SIG-M5 (cell line): Measurements from ENCODE around the gene SHROOM3.
"Not testable (repeated sequence)": the region's sequence is repeated elsewhere in the genome, so short reads cannot be mapped to it uniquely, and the experiment has no call there.

ENCODE experiments used
- DNase-seq: peaks from one replicate; lab custom pipeline; 2025; lab: John Stamatoyannopoulos, UW

The SHROOM3 gene

GRCh38 chr4:76697129-76697803, 262.2 kb downstream of the SHROOM3 start:
- no peak for DNase-seq

GRCh38 chr4:76698141-76698540, 263.1 kb downstream of the SHROOM3 start:
- no peak for DNase-seq

DNA sequence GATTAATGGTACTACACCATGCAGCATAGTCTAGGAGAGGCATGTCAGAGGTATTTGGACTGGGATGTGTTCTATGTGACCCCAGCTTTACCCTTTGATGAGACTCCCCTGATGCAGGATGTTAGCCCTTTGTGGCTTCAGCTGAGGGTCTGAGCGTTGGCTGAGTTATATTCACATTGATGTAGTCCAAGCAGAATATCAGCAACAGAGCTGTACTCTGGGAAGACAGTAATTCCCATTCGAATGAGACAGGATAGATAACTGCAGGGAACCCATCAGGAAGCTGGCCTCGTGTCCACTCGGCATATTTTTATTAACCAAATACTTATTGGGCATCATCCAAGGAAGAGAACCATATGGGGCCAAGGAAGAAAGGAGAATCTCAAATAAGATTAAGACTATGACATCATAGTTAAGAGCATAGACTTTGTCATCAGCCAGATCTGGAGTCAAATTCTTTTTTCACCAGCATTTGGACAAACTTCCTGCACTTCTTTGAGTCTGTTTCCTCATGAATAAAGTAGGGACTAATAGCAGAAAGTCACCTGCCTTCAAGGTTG, 264.8 kb downstream of the SHROOM3 start:
- no peak for DNase-seq

GRCh38 chr4:76702440-76703122, 267.6 kb downstream of the SHROOM3 start:
- no peak for DNase-seq

DNA sequence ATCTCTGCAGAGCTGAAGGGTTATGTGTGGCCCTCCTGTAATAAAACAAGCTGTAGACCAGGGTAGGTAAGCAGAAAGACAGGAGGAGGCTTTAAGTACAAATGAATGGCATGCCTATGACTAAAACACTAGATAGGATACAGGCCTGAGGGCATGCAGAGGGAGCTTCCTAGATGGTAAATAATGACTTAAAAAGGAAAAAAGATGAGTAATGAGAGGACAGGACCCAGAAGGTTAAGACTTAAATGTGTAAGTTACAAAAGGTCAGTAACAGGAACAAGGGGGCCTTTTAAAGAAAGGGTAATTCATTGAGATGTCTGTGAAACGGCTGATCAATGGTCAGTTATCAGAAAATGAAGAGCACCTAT, 268.1 kb downstream of the SHROOM3 start:
- DNase-seq, result no peak

GRCh38 chr4:76703676-76704075, 268.6 kb downstream of the SHROOM3 start:
- DNase-seq, result no peak

DNA sequence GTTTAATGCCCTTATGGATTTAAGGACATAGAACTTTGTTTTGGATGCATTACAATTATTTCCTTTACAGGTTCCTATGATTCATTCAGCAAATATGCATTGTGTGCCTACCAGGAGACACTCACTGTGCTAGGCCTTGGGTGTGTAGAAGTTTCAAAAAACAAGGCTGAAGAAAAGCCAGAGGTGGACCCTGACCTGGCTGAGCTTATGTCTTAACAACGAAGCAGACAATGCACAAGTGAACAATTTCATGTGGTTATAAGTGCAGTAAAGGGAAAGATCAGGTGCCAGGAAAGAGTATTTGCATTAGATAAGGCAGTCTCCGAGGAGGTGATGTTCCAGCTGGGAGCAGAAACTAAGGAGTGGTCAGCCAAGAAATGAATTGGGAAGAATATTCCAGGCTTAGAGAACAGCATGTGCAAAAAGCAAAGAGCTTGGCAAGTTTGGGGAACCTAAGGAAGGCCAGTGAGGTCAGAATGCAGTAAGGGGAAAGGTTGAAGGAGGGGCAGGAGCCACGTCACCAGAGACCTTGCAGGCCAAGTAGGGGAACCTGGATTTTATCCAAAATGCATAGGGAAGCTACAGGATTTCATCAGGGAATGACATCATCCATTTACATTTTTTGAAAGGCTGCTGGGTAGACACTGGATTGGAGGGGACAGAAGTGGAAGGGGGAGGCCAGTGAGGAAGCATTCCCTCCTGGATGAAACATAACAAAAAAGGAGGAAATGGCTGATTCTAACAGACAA, 269.3 kb downstream of the SHROOM3 start:
- DNase-seq, result no peak

- no peak for DNase-seq
Observed at GRCh38 chr4:76705472-76705871, 270.4 kb downstream of the SHROOM3 start.

DNA sequence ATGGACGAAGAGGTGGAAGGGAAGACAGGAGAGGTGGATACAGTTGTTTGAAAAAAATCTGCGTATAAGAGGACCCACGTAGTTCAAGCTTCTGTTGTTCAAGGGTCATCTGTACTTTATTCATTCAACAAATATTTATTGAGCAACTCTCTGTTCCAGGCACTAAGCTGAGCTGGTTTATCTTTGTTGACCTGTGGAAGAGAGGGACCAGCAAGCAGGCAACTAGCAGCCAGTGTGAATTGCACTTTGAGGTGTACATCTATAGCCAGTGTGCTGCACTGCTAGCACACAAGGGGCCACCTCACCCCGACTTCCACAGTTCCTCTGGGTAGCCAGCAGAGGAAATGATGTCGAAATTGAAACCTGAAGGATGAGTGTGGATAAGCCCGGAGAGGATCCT, 271.6 kb downstream of the SHROOM3 start:
- DNase-seq, result no peak

DNA sequence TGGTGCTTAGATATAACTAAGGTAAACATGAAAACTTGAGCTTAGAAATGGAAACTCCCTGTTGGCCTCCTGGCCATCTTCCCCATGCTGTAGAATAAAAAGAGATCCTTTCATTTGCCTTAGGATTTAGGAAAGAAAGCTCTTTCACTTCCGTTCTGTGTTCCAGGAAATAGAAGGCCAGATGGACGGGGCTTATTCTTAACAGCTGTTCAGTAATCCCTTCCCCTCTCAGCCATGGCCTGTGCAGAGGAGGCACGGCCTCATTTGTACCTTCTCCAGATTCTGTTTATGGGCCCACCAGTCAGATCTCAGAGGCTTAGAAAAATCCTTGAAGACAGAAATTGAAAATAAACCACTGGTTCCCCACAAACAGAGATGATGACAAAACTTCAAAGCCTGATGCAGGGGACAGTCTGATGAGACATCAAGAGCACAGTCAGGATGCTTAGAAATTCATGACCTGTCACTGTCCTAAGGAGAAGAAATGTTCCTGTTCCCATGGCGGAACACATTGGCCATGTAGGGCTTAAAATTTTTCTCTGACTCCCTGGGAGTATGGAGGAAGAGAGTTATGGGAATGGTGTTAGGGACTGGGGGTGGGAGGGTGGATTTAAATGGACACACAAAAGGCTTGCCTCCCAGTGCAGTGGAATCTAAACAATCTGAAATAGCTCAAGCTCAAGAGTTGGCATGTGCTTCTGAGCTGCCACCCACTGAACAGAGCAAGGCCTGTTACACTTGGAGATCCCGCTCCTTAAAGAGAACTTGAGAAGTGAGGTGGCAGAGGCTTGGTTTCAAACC, 274.1 kb downstream of the SHROOM3 start:
- no peak for DNase-seq

- DNase-seq, result no peak
Observed at GRCh38 chr4:76709772-76710090, 274.7 kb downstream of the SHROOM3 start.

DNA sequence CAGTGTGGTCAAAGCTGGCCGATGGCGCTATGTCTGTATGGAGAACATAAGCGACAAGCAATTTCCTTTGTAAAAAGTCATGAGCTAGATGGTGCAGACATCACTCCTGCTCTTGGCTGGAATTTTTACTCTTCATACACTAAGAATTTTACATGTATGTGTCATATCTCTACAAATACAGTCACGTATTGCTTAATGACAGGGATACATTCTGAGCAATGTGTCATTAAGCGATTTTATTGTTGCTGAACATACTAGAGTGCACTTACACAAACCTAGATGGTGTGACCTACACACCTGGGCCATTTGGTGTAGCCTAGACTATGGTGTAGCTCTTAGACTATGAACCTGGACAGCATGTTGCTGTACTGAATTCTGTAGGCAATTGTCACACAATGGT, 277.5 kb downstream of the SHROOM3 start:
- no peak for DNase-seq

DNA sequence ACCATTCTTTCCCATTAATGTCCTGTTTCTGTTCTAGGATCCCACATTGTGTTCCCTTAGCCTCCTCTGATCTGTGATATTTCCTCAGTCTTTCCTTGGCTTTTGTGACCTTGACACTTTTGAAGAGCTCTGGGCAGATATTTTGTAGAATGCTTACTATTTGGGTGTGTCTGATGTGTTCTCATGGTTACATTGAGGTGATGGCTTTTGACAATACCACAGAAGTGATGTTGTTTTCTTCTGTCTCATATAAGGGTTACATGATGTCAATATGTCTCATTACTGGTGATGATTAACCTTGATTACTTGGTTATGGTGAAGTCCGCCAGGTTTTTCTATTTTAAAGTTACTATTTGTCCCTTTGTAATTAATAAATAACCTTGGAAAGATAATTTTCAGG, 279.2 kb downstream of the SHROOM3 start:
- DNase-seq, result no peak

- no peak for DNase-seq
Observed at GRCh38 chr4:76716020-76716419, 281.0 kb downstream of the SHROOM3 start.

DNA sequence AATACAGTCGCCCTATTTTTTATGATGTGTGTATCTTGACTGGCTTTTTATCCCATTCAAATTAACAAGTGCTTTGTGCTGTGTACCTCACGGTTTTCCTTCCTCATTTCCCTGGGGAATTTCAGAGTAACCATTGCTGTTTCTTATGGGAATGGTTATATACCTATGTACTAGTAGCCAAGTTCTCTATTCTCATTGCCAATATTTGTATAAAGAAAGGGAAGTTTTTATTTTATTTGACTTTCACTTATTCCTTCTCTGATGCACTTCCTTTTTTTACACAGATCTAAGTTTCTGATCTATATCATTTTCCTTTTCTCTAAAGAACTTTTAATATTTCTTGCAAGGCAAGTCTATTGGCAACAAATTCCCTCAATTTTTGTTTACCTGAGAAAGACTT, 281.6 kb downstream of the SHROOM3 start:
- no peak for DNase-seq

DNA sequence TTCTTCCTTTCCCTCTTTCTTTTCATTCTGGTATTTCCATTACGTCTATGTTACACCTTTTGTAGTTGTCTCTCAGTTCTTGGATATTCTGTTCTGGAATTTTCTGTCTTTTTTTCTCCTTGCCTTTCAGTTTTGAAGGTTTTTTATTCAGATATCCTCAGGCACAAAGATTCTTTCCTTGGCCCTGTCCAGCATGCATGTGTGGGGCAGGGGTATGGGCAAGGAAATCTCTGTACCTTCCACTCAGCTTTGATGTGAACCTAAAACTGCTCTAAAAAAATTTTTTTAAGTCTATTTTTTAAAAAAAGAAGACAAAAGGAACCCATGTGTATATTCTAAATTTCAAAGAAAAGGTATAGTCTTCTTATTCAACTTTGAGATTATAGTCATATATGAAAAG, 282.4 kb downstream of the SHROOM3 start:
- DNase-seq, result no peak

DNA sequence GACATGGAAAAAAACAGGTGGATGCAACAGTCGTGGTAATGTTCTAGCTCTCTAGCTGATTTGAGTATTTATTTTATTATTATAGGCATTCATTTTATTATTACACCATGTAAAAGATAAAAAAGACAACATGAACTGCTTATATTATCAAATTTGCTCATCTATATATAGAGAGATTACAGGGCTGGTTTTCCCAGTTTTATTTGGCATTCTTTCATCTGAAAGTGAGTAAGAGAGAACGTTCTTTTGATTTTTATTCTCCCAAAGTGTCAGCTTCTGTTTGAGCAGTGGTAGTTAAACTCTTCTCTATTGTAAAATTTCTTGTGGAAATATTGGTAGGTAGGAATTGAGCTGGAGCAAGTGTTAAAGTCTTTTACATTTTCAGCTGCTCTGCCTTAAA, 283.0 kb downstream of the SHROOM3 start:
- no peak for DNase-seq

DNA sequence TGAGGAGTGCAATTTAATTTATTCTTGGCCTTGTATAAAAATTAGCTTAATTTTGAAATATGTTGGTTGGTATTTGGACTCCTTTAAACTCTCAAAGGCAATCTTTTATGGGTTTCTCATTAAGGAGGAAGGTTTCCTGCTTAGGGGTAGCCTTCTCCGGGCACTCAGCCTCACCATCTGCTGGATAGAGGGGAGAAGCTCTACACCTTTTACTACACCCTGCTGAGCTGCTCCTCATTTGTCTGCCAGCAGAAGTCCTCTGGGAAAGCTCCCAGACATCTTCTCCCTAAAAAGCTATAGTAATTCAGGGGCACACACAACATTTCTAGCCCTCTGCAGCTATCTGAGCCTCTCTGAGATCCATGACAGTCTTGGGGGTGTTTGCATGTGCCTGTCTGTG, 283.8 kb downstream of the SHROOM3 start:
- no peak for DNase-seq

DNA sequence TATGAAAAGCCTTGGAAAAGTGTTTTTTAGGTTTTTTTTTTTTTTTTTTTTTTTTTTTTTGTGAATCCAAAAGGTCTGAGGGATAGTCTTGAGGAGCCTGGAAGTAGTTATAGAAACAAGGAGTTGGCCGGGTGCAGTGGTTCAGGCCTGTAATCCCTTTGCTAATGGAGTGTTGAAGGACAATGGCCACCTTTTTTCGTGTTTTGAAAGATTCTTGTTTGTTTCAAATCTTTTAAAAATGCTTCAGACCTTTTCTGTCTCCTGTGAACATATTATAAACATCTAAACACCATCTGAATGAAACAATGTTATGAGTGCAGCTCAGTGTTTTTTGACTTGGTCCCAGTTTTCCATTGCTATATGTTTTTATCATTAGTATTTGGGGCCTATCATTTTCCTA, 285.1 kb downstream of the SHROOM3 start:
- DNase-seq, result no peak

DNA sequence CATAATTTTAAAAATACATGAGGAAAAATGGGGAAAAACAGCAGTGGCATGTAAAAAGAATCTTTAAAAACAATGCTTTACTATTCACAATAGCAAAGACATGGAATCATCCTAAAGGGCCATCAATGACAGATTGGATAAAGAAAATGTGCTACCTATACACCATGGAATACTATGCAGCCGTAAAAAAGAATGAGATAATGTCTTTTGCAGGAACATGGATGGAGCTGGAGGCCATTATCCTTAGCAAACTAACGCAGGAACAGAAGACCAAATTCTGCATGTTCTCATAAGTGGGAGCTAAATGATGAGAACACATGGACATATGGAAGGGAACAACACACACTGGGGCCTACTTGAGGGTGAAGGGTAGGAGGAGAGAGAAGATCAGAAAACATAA, 287.1 kb downstream of the SHROOM3 start:
- not testable (repeated sequence) for DNase-seq

- DNase-seq, result no peak
Observed at GRCh38 chr4:76722838-76723237, 287.8 kb downstream of the SHROOM3 start.

DNA sequence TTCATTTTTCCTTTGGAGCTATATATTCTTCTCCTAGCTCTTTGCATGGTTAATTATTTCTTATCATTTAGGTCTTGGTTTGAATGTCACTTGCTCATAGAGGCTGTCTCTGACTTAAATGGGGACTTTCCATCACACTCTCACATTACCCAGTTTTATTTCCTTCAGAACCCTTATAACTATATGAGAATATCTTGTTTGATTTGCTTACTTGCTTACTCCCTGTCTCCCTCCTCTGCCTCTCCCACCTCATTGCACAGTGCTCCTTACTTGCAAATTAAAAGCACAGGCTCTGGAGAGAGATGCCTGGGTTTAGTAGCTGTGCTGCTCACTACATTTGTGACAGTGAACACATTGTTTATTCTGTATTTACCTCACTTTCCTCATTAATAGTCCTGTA, 288.3 kb downstream of the SHROOM3 start:
- no peak for DNase-seq
